GM20000 (cell line): ENCODE data around the gene APOH.

Experiments used
- DNase-seq: peaks from one replicate; pipeline ENCODE4 v3.0.0; 2012; ENCODE audit warnings: low spot score
- CTCF ChIP-seq: IDR thresholded peaks from 2 replicates; pipeline ENCODE4 v1.5.1; 2012; ENCODE audit warnings: mild to moderate bottlenecking, control low read depth; ENCODE audit errors: extremely low read depth, missing control alignments

The APOH gene

GRCh38 chr17:66228887-66229782 lies at the start of gene APOH:
Gene APOH (minus strand): TSS chr17:66229415. CDS start chr17:66229379, 36 bp downstream.
- no peak for DNase-seq
- no peak for TF ChIP-seq CTCF

GRCh38 chr17:66277191-66277590 lies 48.0 kb upstream of the APOH start:
- TF ChIP-seq CTCF = no peak
- no peak for DNase-seq

DNA sequence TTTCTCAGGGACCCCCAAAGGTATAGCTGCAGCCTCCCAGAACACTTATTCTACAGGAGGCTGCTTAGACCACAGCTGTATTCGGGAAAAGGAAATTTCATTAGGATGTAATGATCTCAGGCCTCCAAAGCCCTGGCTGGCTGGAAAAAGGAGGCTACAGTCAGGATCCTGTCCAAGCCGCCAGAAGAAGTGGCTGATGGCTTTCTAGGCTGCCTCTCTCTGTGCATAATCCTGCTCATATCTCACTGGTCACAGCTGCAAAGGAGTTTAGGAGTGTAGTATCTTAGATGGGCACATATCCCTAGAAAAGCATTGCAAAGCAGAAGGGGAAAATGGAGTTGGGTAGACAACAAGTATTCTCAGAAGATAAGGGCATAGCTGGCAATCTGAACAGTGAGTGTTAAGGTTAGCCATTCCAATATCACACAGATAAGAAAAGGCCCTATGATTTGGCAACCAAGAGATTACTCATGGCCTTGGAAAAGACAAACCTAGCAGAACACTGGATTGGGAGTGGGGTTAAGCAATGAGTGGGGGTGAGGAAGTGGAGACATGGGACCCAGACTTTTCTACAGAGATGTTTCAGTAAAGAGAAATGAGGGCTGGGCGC lies 47.2 kb upstream of the APOH start:
- DNase-seq = no peak
- TF ChIP-seq CTCF = no peak

GRCh38 chr17:66275651-66276050 lies 46.4 kb upstream of the APOH start:
- DNase-seq = no peak
- no peak for TF ChIP-seq CTCF

DNA sequence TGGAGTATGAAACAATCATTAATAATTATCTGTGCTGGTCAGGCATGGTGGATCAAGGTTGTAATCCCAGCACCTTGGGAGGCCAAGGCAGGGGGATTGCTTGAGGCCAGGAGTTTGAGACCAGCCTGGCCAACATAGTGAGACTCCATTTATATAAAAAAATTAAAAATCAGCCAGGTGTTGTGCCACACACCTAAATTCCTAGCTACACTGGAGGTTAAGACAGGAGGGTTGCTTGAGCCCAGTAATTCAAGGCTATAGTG lies 44.3 kb upstream of the APOH start:
- no peak for TF ChIP-seq CTCF
- DNase-seq = no peak

GRCh38 chr17:66272811-66273585 lies 43.8 kb upstream of the APOH start:
- no peak for TF ChIP-seq CTCF
- DNase-seq = no peak

DNA sequence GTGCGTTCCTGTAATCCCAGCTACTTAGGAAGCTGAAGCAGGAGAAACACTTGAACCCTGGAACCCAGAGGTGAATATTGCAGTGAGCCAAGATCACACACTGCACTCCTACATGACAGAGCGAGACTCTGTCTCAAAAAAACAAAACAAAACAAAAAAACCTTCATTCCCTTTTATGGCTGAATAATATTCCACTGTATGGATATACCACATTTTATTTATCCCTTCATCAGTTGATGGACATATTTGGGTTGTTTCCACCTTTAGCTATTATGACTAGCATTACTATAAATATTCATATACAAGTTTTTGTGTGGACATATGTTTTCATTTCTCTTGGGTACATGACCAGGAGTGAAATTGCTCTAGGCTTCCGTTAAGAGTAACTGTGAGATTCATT lies 42.3 kb upstream of the APOH start:
- no peak for TF ChIP-seq CTCF

More for the DNA sequence above, 42.3 kb upstream of the APOH start:
- no peak for DNase-seq
